Measurements from ENCODE around the gene SAP25.

DNA sequence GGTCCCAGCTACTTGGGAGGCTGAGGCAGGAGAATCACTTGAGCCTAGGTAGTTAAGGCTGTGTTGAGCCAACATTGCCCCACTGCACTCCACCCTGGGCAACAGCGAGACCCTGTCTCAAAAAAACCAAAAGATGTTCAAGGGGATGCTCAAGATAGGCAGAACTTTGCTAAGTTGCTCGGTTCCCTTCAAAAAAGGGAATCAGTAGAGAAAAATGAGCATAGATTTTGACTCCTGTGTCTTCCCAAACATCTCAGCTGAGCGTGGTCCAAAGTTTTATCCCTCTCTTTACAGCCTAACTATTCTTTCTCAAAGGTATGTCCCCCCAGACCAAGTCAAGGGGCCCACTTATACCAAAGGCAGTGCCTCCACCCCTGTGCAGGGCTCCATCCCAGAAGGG is 20.7 kb downstream of the SAP25 start:
- TF ChIP-seq, protein P1, sequence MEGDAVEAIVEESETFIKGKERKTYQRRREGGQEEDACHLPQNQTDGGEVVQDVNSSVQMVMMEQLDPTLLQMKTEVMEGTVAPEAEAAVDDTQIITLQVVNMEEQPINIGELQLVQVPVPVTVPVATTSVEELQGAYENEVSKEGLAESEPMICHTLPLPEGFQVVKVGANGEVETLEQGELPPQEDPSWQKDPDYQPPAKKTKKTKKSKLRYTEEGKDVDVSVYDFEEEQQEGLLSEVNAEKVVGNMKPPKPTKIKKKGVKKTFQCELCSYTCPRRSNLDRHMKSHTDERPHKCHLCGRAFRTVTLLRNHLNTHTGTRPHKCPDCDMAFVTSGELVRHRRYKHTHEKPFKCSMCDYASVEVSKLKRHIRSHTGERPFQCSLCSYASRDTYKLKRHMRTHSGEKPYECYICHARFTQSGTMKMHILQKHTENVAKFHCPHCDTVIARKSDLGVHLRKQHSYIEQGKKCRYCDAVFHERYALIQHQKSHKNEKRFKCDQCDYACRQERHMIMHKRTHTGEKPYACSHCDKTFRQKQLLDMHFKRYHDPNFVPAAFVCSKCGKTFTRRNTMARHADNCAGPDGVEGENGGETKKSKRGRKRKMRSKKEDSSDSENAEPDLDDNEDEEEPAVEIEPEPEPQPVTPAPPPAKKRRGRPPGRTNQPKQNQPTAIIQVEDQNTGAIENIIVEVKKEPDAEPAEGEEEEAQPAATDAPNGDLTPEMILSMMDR (IDR thresholded peaks at IDR 0.05), result no peak
- no peak for TF ChIP-seq POLR2A (IDR thresholded peaks at IDR 0.05)
